HCT116 (cell line): ENCODE measurements around the gene PANK3. TPM values are rescaled to one million over a fixed set of nuclear protein-coding genes. Genes with fewer than 3 reads are reported as not detected.

ENCODE experiments used
- ATAC-seq: fragments of 200-7000 bp; cut with Tn5 transposase; 2 replicates; pipeline ENCODE4 v1.9.1; 2020; ENCODE audit warnings: mild to moderate bottlenecking, moderate library complexity
- BruUV-seq: library from RNA; stranded (reverse); fragments of 400-500 nt; replicated peaks from 2 replicates; lab custom pipeline; 2021; lab: Mats Ljungman, UMichigan
- CTCF ChIA-PET: fragments of 300-600 bp; sonication (Branson Sonifier 250); formaldehyde crosslinking; loops from one replicate; lab custom pipeline; 2021; ENCODE audit warnings: antibody characterized with exemption; lab: Charles Lee
- POLR2A ChIA-PET: fragments of 300-600, 350-600 bp; sonication (Branson Sonifier 250); formaldehyde crosslinking; loops from one replicate; lab custom pipeline; 2021; ENCODE audit warnings: antibody characterized with exemption; lab: Charles Lee
- RAD21 ChIA-PET, 2 experiments: fragments of 300-600 bp; sonication (Branson Sonifier 250); formaldehyde crosslinking; loops; one replicate each; lab custom pipeline; 2023; ENCODE audit warnings: low total read pairs in 2 of 2; ENCODE audit not compliant: uncharacterized antibody in 2 of 2, unreplicated experiment in 2 of 2, low non-redundant PET in 1 of 2; lab: Charles Lee
- DNase-seq: peaks from one replicate; pipeline ENCODE4 v3.0.0-alpha.2; 2010; ENCODE audit warnings: low read depth, low spot score
- H2AFZ ChIP-seq: fragments of 200-600 bp; shearing (Covaris generic), sonication (generic); 2 replicates; pipeline ENCODE4 v1.6.1; 2017; ENCODE audit warnings: low read depth, mixed run types, mixed read lengths, antibody characterized with exemption, low read length; ENCODE audit not compliant: poor library complexity, severe bottlenecking
- H3K27ac ChIP-seq: 2 replicates; pipeline ENCODE4 v1.5.1; 2012; ENCODE audit warnings: low read depth, low read length
- H3K27me3 ChIP-seq: fragments of 200-600 bp; sonication (generic); 2 replicates; pipeline ENCODE4 v1.6.1; 2016; ENCODE audit warnings: mixed run types, low read length, mixed read lengths; ENCODE audit not compliant: insufficient read depth
- H3K36me3 ChIP-seq, 2 experiments: fragments of 200-500 bp in 1 of 2; fragments of 200-600 bp in 1 of 2; sonication (Bioruptor generic) in 1 of 2; sonication (generic) in 1 of 2; 2 replicates each; pipeline versions ENCODE4 v1.5.1 to v1.6.1; 2014 to 2016; ENCODE audit warnings: low read length in 2 of 2, inconsistent platforms in 1 of 2, mixed read lengths in 1 of 2, mixed run types in 1 of 2; ENCODE audit not compliant: insufficient read depth in 2 of 2, control insufficient read depth in 1 of 2
- H3K4me1 ChIP-seq, 2 experiments: fragments of 200-600 bp in 1 of 2; sonication (generic) in 1 of 2; 2 replicates each; pipeline versions ENCODE4 v1.5.1 to v1.6.1; 2012 to 2017; ENCODE audit warnings: low read length in 2 of 2, inconsistent platforms in 1 of 2, mild to moderate bottlenecking in 1 of 2, mixed read lengths in 1 of 2, mixed run types in 1 of 2, moderate library complexity in 1 of 2; ENCODE audit not compliant: insufficient read depth in 2 of 2, control insufficient read depth in 1 of 2
- H3K4me2 ChIP-seq: fragments of 200-600 bp; sonication (generic); 2 replicates; pipeline ENCODE4 v1.6.1; 2017; ENCODE audit warnings: mixed run types, low read length, mixed read lengths
- H3K4me3 ChIP-seq, 2 experiments: fragments of 200-600 bp in 1 of 2; sonication (generic) in 1 of 2; replicated peaks in 1 of 2; 2 replicates each; pipeline ENCODE4 v1.5.1; 2011 to 2016; ENCODE audit warnings: low read length in 2 of 2, control low read depth in 1 of 2, low read depth in 1 of 2, mild to moderate bottlenecking in 1 of 2, mixed read lengths in 1 of 2, mixed run types in 1 of 2
- H3K79me2 ChIP-seq: fragments of 200-600 bp; sonication (generic); 2 replicates; pipeline ENCODE4 v1.6.1; 2017; ENCODE audit warnings: mild to moderate bottlenecking, mixed run types, low read length, moderate library complexity, mixed read lengths; ENCODE audit not compliant: insufficient read depth
- H3K9ac ChIP-seq: fragments of 200-600 bp; sonication (generic); 2 replicates; pipeline ENCODE4 v1.6.1; 2016; ENCODE audit warnings: low read length, mixed read lengths
- H3K9me2 ChIP-seq: fragments of 200-600 bp; sonication (generic), shearing (Covaris generic); 2 replicates; pipeline ENCODE4 v1.6.1; 2017; ENCODE audit warnings: mixed run types, mild to moderate bottlenecking, moderate library complexity; ENCODE audit not compliant: insufficient read depth
- H3K9me3 ChIP-seq, 2 experiments: fragments of 200-500 bp in 1 of 2; fragments of 200-600 bp in 1 of 2; sonication (Bioruptor generic) in 1 of 2; sonication (generic) in 1 of 2; 2 replicates each; pipeline ENCODE4 v1.6.1; 2014 to 2017; ENCODE audit warnings: low read length in 2 of 2, mixed read lengths in 2 of 2, inconsistent platforms in 1 of 2, low read depth in 1 of 2, mild to moderate bottlenecking in 1 of 2, mixed run types in 1 of 2, moderate library complexity in 1 of 2; ENCODE audit not compliant: control insufficient read depth in 1 of 2, insufficient read depth in 1 of 2
- H4K20me1 ChIP-seq: fragments of 200-600 bp; sonication (generic), shearing (Covaris generic); 2 replicates; pipeline ENCODE4 v1.6.1; 2017; ENCODE audit warnings: mixed run types, mild to moderate bottlenecking, moderate library complexity; ENCODE audit not compliant: insufficient read depth
- EGR1 ChIP-seq: IDR thresholded peaks from 2 replicates; pipeline ENCODE4 v1.6.1; 2012; ENCODE audit warnings: low read depth
- EZH2phosphoT487 ChIP-seq: fragments of 200-600 bp; IDR thresholded peaks from 2 replicates; pipeline ENCODE4 v1.6.1; 2018; ENCODE audit warnings: antibody characterized with exemption, borderline replicate concordance
- MAX ChIP-seq: IDR thresholded peaks from 2 replicates; pipeline ENCODE4 v1.6.1; 2012
- REST ChIP-seq: IDR thresholded peaks from 2 replicates; pipeline ENCODE4 v1.6.1; 2012; ENCODE audit warnings: low read depth
- SRF ChIP-seq: IDR thresholded peaks from 2 replicates; pipeline ENCODE4 v1.6.1; 2012; ENCODE audit warnings: low read depth
- ZNF274 ChIP-seq: fragments of 200-500 bp; sonication (Bioruptor generic); IDR thresholded peaks from 2 replicates; pipeline ENCODE4 v1.6.1; 2014; ENCODE audit warnings: mild to moderate bottlenecking, low read depth, low read length, inconsistent platforms
- intact Hi-C: fragments of 100-400 bp; cut with micrococcal nuclease; formaldehyde crosslinking; loops from 2 replicates; pipeline ENCODE4 v1.10.0; 2022
- total RNA-seq: library from RNA; stranded (reverse); gene quantifications from one replicate; pipeline ENCODE4 v1.2.1, GENCODE V29; 2021; ENCODE audit not compliant: unreplicated experiment

Gene PANK3
- total RNA-seq, 1 experiment from 2014 or later, result 56.5 TPM

- no peak overlapping the region for H3K27ac ChIP-seq
- ChIA-PET CTCF (no interaction called here), POLR2A (interaction anchor here (2.1 kb wide), 1 partner anchor 11 kb away, joined by 4 read pairs; the partner anchor contains the start of gene PANK3)
Measured at GRCh38 chr5:168590666-168591065, 11.5 kb upstream of the PANK3 start.

More at GRCh38 chr5:168590666-168591065, 11.5 kb upstream of the PANK3 start:
- BruUV-seq, result no TSS peak
- H3K4me1 ChIP-seq, result no peaks in the 10 kb centered on the region
- RAD21 ChIA-PET, result no interaction called here
- no peaks in the 10 kb centered on the region for H3K36me3 ChIP-seq
- DNase-seq (no peak), ATAC-seq (no peak)
- H2AFZ ChIP-seq, result no peak overlapping the region
- H3K9me2 ChIP-seq, result no peaks in the 10 kb centered on the region
- H3K9me3 ChIP-seq, result no peaks in the 10 kb centered on the region
- 0 out of 2 replicates have a peak, but pooled peaks cover 10% of the 10 kb centered on the region for H3K27me3 ChIP-seq
- H4K20me1 ChIP-seq, result no peaks in the 10 kb centered on the region
- TF ChIP-seq MAX (no peak), SRF (no peak), REST (no peak), ZNF274 (no peak), EGR1 (no peak), EZH2phosphoT487 (no peak)
- no peaks in the 10 kb centered on the region for H3K79me2 ChIP-seq
- H3K4me3 ChIP-seq, result no peak overlapping the region
- H3K4me2 ChIP-seq, result no peak overlapping the region
- H3K9ac ChIP-seq, result no peak overlapping the region
- intact Hi-C loops, result no loop called here
